ENCODE results near the gene SLC66A2.

SLC66A2 gene

DNA sequence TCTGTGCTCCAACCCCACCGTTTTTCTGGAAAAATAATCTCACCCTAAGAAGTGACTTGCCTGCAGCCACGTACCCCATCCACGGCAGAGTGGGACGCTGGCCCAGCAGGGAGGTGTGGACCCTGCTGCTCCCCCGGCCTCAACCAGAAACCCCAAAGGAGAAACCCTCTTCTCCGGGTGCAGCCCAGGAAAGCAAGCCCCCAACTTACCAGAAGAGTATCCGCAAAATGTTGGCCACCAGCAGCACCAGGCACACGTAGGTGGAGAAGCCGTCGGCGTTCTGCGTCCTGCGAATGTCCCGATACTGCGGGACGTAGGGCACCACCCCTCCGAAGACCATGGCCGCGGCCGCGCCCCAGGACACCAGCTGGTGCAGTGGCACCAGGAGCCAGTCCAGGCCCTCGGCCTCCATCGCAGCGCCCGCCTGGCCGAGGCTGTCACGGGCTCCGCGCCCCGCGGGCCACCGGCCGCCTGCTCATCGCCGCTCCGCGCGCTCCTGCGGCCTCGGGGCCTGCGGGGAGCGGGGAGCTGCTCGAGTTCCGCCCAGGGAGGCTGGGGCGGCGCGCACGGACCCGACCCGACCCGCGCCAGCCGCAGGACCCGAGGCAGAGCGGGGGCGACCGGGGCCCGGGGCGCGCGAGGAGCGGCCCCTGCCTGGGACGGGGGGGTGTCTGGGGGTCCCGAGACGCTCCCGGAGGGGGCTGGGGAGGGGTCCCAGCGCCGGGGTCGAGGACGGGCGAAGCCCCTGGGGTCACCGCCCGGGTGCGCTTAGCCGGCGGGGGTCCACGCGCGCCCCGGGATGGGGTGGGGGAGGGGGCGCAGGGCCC, 725 bp downstream of the SLC66A2 start:
- DNase-seq (ENCODE audit: low read depth), result no peak

DNA sequence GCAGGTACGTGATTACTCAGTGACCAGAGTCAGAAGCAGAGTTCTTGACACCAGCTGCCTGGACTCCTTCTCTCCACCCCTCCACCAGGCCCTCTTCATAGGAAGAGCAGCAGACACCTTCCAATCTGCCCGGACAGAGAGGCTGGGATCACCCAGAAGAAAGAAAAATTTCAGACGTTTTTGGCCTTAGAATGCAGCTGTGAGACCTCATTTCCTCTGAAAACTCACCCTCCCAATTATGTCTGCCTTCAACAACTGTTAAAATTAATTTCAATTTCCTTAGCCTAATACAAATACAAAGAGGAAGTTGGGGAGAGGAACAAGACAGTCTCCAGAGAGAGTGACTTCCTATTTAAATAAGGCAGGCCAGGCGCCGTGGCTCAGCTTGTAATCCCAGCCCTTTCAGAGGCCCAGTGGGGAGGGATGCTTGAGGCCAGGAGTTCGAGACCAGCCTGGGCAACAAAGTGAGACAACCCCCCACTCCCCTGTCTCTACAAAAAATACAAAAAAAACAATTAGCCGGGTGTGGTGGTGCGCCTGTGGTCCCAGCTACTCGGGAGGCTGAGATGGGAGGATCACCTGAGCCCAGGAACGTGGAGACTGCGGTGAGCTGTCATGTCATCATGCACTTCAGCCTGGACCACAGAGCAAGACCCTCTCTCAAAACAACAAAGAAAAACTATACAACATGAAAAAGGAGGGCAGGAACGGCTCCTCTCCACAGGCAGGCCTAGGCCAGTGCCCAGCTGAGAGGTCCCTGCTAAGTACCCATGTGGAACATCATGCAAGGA, 1.6 kb downstream of the SLC66A2 start:
- no peak for DNase-seq (ENCODE audit: low read depth)

DNA sequence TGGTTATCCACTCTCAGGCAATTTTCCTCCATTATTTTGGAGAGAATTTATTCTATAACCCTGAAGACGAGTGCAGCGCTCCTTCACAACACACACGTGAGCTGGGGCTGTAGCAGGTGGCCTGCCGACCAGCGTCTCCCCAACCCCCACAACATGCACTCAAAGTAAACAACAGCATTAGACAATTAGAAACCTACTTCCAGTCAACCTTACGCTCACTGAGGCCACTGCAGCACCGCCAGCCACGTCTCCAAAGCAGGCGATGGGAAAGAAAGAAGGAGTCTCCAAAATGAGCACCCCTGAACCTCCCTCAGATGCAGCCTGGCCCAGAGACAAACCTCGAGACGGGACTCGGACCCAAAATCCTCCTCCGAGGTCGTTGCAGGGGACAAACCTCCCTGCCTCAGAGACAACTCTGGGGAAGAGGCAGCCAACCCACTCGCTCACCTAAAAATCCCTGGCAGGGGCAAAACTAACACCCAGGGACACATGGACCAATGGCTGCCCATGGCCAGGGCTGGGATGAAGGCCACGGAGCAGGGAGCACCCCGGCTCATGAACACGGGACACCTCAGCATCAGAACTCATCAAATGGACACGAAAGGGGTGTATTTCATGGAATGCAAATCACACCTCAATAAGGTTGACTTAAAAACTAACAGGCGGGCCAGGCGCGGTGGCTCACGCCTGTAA, 2.6 kb downstream of the SLC66A2 start:
- DNase-seq (ENCODE audit: low read depth), result no peak

DNA sequence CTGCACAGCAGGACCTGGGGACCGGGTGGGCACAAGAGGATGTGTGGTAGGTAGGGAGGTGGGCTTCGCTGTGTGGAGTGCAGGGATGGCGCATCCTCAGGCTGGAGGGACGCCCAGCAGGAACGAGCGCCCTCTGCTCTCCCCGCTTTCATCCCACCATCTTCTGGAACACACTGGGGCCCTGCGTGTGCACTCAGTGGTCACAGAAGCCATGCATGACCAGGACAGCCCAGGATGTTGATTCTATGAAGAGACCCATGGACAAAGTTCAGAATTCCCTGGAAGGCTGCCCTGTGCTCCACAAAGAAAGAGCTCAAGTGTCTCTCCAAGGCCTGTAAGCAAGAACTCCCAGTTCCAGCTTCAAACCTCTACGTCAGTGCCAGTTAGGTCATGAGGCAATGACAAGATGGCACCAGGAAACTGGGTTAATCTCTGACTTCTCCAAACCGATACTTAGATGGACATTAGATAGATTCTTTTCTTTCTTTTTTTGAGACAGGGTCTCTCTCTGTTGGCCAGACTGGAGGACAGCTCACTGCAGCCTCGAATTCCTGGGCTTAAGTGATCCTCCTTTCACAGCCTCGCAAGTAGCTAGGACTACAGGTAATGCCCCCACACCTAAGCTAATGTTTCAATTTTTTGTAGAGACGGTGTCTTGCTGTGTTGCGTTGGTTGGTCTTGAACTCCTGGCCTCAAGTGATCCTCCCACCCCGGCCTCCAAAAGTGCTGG, 3.4 kb downstream of the SLC66A2 start:
- DNase-seq (ENCODE audit: low read depth), result no peak

DNA sequence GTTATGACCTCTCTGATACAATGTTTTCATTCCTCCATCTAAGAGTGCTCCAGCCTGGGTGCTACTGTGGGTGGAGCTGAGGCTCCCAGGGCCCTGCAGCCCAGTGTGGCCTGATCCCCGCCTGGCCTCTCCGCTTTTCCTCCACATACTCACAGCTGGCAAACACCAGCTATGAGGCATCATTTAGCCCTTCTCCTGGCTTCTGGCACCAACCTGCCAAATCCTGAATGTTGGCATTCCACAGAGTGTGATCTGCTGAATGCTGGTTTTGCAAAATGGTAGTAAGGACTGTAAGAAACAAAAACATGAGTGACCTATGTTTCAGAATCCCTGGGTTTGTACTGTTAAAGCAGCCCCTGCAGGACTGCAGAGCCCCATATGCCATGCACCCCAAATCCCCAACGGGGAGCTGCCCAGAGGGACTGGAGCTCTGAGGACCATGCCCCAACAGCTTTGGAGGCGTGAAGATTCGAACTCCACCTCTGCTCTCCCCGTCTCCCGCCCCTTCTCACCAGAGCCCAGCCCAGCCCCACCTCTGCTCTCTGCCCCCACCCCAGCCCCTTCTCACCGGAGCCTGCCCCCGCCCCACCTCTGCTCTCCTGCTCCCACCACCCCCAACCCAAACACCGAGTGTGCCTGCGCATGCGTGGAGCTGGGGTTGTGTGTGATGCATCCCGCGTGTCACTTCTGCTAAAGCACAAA, 4.2 kb downstream of the SLC66A2 start:
- no peak for DNase-seq (ENCODE audit: low read depth)

DNA sequence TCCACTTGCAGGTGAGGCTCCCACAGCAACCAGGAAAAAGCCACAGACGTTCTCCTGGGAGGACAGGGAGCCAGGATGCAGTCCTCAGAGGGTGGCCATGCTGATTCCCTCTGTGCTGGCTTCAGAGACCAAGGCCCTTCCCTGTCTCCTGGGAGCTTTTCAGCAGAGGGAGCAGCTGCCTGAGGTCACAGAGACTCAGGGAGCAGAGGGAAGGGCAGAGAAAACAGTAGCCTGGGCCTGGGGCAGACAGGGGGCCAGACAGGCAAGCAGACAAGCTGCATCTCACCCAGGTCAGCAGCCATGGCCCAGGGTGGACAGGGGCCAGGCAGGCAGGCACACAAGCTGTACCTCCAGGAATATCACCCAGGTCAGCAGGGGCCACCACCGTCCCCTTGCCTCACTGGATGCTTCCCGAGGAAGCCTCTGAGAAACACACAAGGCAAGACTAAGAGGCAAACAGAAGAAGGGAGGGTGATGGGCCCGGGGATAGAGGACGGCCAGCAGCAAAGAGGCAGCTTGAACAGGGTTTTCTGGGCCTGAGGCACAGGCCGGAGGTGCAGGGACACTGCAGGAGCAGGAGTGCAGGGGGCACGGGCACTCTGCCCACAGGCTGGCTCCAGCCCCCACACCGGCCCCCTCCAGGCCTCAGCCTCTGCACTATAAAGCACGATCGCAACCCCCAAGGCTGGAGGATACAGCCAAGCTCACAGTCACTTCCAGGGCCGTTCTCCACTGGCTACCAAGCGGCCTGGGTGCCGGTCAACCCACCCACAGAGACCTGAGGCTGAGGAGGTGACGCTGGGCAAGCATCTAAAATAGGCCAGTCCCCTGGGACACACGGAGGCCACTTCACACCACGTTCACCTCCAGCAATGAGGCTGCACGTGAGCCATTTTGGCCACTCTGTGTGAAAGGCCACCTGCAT, 6.1 kb downstream of the SLC66A2 start:
- no peak for DNase-seq (ENCODE audit: low read depth)

DNA sequence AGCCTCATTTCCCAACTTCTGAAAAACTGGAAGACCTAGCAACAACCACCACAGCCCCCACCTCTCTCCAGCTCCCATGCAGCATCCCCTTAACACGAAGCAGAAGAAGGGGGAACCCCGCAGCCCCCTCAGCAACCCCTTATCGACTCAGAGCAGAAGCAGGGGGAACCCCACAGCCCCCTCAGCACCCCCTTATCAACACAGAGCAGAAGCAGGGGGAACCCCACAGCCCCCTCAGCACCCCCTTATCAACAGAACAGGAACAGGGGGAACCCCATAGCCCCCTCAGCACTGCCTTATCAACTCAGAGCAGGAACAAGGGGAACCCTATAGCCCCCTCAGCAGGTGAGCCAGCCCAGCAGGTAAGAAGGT, 6.7 kb downstream of the SLC66A2 start:
- DNase-seq (ENCODE audit: low read depth), result no peak

DNA sequence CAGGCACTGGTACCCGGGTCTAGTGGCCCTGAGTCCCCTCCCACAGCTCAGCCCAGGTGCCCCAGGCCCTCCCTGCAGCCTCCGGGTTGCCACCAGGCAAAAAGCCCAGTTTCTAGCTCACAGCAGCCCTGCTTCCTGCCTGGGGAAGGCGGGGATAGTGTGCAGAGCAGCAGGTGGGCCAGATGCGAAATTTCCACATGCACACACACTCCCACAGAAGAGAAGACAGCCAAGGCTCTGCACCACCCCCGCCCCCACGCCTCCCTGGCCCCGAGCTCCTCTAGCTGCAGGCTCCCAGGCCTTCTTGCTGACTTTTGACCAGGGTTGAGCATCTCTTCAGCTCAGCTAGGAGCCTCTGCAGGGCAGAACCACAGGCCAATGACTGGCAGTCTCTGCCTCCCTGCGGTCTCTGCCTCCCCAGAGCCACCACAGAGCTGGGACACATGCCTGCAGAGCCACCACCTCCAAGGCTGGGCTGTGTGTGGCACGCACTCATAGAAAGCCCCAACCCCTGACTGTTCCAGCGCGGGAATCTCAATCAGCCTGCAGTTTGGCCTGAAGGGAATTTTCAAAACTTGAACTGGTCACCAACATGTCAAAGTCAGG, 7.2 kb downstream of the SLC66A2 start:
- DNase-seq (ENCODE audit: low read depth), result no peak

DNA sequence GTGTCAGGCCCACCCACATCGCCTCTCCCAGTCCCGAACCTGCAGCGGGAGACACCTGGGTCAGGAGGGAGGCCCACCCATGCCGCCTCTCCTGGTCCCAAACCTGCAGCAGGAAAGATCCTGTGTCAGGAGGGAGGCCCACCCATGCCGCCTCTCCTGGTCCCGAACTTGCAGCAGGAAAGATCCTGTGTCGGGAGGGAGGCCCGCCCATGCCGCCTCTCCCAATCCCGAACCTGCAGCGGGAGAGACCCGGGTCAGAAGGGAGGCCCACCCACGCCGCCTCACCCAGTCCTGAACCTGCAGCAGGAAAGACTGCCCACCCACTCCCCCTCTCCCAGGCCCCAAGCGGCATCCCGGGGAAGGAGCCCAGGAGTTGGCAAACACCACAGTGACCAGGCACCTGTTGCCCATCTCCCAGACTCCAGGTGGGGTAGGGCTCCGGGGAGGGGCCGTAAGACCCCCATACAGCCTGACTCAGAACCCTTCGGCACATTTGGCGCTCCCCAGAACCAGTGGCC, 7.8 kb downstream of the SLC66A2 start:
- DNase-seq (ENCODE audit: low read depth), result no peak

DNA sequence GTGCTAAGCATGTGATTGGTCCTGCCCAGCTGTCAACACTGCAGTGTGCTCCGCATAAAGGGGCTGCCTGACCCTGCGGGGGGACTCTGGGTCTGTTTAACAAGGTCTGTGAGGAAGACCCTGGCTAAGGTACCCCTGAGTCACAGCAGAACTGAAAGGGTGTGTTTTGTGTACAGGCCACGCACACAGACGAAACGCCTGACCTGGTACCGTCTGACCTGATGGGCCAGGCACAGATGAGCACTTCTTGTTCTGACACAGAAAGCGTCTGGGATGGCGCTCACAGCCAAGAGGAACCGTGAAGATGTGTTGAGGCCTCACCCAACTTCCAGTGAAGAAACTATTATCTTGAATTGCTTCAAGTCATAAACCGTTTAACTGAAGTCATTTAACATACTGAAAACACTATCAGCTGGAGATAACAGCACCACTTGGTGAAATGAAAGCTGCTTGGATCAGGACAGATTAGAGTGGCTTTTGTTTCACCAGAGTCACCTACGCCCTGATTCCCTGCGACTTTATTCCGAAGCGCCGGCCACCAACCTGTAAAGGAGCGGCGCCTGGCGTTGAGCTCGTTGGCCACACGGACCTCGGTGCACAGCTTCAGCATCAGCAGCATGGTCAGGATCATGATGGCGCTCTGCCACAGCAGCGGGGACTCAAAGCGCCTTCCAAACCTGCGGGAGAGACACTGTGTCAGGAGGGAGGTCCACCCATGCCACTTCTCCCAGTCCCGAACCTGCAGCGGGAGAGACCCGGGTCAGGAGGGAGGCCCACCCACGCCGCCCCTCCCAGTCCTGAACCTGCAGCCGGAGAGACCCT, 8.5 kb downstream of the SLC66A2 start:
- DNase-seq (ENCODE audit: low read depth), result no peak

DNA sequence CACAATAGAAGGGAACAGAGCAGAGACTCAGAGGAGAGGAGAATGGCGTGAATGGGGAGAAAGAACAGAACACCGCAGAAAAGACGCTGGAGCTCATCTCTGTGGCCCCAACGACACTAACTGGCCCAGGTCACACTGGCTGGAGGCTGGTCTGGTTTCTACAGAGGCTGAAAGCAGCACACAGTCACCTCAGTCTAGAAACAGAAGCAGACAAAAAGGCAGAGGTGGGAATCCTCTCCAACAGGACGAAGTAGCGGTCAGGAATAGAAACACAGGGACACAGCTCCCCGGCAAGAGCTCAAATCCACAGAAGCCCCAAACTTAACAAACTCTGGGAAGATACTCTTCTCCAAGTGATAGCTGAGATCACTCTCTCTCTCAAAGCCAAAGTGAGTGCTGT, 9.2 kb downstream of the SLC66A2 start:
- no peak for DNase-seq (ENCODE audit: low read depth)

DNA sequence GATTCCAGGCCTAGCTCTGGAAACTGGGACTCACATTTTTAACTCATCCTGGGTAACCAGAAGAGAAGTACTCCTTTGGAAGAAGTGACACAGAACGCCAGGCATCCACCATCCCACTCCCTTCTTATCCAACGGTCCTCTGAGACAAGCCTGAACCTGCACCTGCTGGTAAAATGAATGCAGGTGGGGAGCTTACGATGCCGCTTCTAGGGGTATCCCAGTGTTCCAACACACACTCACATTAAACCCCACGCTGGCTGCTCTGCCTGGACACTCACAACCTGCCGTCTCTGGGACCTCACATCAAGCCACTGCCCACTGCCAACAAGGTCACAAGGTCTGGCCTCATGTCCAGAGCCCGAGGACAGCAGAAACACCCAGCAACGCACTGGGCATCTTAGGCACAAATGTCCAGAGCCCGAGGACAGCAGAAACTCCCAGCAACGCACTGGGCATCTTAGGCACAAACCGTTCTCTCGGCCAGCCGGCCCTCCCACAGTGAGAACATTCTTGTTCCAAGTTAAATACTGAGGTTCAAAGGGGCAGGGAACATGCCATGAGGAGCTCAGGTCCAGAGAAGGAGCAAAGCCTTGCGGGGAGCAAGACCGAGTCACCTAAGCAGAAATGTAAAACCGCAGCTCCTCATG, 9.9 kb downstream of the SLC66A2 start:
- DNase-seq (ENCODE audit: low read depth), result no peak

DNA sequence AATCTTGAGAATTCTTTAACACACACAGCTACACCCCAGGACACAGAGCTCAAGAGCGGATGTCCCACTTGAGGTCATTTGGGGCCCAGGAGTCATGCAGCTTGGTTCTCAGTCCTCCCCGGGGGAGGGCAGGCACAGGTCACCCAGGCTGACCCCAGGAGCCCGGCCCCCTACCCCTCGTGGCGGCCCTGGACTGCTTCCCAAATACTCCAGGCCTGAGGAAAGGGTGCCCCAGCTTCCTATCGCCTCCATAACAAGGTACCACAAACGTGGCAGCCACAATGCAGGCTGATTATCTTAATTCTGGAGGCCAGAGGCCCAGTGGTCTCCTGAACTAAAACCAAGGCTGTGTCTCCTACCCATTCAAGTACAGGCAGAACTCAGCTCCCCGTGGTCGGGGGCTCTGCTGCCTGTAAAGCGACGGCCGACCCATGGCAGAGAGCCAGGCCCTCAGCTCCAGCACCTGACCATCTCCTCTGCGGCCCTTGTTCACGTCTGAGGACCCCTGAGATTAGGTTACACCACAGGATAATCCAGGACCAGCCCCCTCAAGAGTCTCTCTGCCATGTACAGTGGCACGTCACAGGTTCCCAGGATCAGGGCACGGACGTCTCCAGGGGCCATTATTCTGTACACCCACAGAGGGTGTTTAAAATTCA, 10.5 kb downstream of the SLC66A2 start:
- no peak for DNase-seq (ENCODE audit: low read depth)

DNA sequence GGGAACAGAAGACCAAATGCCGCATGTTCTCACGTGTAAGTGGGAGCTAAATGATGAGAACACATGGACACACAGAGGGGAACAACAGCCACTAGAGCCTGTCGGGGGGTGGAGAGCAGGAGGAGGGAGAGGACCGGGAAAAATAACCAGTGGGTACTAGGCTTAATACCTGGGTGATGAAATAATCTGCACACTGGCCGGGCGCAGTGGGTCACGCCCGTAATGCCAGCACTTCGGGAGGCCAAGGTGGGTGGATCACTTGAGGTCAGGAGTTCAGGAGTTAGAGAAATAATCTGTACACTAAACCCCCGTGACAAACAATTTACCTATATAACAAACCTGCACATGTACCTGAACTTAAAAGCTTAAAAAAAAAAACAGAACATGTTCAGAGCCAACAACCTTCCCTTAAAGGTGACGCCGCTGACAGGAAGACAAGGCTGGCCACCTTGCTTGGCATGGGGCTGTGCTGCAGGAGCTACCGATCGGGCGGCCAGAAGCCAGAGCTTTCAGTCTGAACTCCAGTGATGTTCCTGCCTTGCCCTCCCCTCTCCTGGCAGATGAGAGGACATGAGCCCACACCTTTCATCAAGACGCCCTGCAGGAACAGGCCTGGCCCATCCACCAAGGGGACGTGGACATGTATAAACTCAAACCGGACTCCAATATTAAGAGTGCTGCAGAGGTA, 11.2 kb downstream of the SLC66A2 start:
- no peak for DNase-seq (ENCODE audit: low read depth)

DNA sequence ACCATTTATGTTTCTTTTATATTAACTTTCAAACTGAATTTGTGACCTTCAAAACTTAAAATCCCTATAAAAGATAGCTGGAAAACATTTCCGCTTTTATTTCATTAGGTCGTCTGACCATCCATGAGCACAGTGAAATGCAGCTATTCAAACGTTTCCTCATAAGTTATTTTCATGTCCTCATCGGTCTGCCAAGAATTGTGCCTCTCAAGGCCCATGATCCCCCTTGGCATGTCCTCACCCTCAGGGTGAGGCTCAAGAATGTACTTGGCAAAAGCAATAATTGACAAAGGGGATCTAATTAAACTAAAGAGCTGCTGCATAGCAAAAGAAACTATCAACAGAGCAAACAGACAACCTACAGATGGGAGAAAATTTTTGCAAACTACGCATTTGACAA, 12.4 kb downstream of the SLC66A2 start:
- no peak for DNase-seq (ENCODE audit: low read depth)

DNA sequence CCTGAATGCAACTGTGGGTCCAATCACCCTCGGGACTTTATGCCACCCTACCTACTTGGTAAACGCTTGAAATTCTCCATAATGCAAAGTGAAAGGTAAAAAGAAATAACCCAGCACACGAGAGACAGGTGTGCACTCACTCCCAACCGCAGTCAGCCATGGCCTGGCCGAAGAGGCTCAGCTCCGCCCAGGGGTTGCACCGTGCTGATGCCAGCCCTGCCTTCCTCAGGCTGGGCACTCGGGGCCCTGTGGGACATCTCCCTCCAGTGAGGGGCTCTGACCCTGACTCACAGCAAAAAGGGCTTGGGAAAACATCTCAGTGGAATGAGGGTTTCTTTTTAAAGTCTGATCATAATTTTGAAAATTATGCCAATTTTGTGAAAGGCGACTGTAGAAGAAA, 13.3 kb downstream of the SLC66A2 start:
- no peak for DNase-seq (ENCODE audit: low read depth)

All from stimulated activated CD4-positive, alpha-beta T cell treated with anti-CD3 and anti-CD28 coated beads, Interleukin-2, amount 100 ng/mL, for 4 hours (primary cell).